Left ventricle myocardium inferior (tissue), 1 donor: ENCODE results near the gene KLHL29. TPM values are rescaled to one million over a fixed set of nuclear protein-coding genes. Genes with fewer than 3 reads are reported as not detected.

Source experiments
- DNase-seq: peaks from one replicate; pipeline ENCODE4 v3.0.0-alpha.2; 2020
- H3K27ac ChIP-seq: fragments of 200-600 bp; replicated peaks from 2 replicates; pipeline ENCODE4 v1.8.0; 2021
- H3K27me3 ChIP-seq: fragments of 200-600 bp; 2 replicates; pipeline ENCODE4 v1.8.0; 2021; ENCODE audit warnings: low read depth
- H3K36me3 ChIP-seq: fragments of 200-600 bp; 2 replicates; pipeline ENCODE4 v1.8.0; 2021
- H3K4me1 ChIP-seq: fragments of 200-600 bp; 2 replicates; pipeline ENCODE4 v1.8.0; 2021
- H3K4me3 ChIP-seq: fragments of 200-600 bp; 2 replicates; pipeline ENCODE4 v1.8.0; 2021; ENCODE audit warnings: mild to moderate bottlenecking, moderate library complexity
- H3K9me3 ChIP-seq: fragments of 200-600 bp; replicated peaks from 2 replicates; pipeline ENCODE4 v1.8.0; 2021
- intact Hi-C: fragments of 100-400 bp; cut with micrococcal nuclease; formaldehyde crosslinking; loops from one replicate; pipeline ENCODE4 v1.11.0; 2022
- total RNA-seq: library from RNA; stranded (reverse); fragmentation: NEBNext Ultra II Directional; extraction: Animal tissue kit (Norgen Biotek cat#: 25700); gene quantifications from one replicate; pipeline ENCODE4 v1.2.1, GENCODE V29; 2021
- TF ChIP-seq, protein P1 (sequence below): fragments of 200-600 bp; IDR thresholded peaks from 2 replicates; pipeline ENCODE4 v1.8.0; 2021; ENCODE audit warnings: antibody characterized with exemption, mild to moderate bottlenecking, borderline replicate concordance
- donor health status: DM: no; HTN: yes; CAD: no; lungs with severe emphysema.

The KLHL29 gene
- total RNA-seq, 1 donor from 2014 or later = 1.1 TPM

DNA sequence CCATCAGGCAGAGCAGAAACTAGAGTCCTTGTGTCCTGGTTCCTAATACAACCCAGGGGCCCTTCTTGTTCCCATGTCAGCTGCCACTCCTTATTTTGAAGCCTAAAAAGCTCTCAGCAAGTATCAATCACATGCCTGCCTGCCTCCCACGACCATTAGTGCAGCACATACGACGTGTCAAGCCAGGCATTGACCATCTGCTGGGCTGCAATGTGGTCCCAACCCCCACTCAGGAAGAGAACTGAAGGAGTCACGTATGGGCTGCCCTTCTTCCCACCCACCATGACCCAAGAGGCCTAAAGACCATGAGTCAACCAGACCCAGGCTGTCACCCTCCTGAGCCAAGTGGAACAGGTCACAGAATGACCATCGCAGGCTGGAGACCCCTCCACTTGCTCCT lies 98.8 kb downstream of the KLHL29 start:
- H3K4me1 ChIP-seq = peaks cover 3% of the 10 kb centered on the region
- intact Hi-C loops = no loop called here
- H3K27me3 ChIP-seq = peaks cover 59% of the 10 kb centered on the region
- no peak for DNase-seq
- TF ChIP-seq, protein P1, sequence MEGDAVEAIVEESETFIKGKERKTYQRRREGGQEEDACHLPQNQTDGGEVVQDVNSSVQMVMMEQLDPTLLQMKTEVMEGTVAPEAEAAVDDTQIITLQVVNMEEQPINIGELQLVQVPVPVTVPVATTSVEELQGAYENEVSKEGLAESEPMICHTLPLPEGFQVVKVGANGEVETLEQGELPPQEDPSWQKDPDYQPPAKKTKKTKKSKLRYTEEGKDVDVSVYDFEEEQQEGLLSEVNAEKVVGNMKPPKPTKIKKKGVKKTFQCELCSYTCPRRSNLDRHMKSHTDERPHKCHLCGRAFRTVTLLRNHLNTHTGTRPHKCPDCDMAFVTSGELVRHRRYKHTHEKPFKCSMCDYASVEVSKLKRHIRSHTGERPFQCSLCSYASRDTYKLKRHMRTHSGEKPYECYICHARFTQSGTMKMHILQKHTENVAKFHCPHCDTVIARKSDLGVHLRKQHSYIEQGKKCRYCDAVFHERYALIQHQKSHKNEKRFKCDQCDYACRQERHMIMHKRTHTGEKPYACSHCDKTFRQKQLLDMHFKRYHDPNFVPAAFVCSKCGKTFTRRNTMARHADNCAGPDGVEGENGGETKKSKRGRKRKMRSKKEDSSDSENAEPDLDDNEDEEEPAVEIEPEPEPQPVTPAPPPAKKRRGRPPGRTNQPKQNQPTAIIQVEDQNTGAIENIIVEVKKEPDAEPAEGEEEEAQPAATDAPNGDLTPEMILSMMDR = no peak
- H3K4me3 ChIP-seq = no peak overlapping the region
- no peaks in the 10 kb centered on the region for H3K36me3 ChIP-seq
- no peaks in the 10 kb centered on the region for H3K9me3 ChIP-seq
- H3K27ac ChIP-seq = no peak overlapping the region

DNA sequence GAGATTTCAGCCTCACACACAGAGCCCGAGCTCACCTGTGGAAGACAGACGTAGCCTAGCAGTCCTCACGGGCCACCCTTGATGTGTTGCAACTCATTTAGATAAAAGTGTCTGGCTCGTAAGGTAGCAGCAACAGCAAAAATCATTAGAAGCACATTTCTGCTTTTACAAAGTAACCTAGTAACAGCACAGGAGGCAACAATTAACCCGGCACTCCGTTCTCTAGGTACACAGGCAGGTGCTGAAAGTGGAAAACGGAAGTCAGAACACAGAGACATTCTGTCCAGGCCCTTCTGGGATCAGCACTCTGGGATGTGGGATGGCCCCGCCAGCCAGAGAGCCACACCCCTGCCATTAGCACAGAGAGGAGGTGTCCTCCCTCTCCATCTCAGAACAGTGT lies 99.3 kb downstream of the KLHL29 start:
- Histone ChIP-seq H3K27me3 (peaks cover 59% of the 10 kb centered on the region), H3K27ac (no peak overlapping the region), H3K36me3 (no peaks in the 10 kb centered on the region), H3K4me3 (no peak overlapping the region), H3K9me3 (no peaks in the 10 kb centered on the region), H3K4me1 (peaks cover 3% of the 10 kb centered on the region)
- TF ChIP-seq, protein P1 = no peak
- DNase-seq = no peak
- intact Hi-C loops = no loop called here

DNA sequence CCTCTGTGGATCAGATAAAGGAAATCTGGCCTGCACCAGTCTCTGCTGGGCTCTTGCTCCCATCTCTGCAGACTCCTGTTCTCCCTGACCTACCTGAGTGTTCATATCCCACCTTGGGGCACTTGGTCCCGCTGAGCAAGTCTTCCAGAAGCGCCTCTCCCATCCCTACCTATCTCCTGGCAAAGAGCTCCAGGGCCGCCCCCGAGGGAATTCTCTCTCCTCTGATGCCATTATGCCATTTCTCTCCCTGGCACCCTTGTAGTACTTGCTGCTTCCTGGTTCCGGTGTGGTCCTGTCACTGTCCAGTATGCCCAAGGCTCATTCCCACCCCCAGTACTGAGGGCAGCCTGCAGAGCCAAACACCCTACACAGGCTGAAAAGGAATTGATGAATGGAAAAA lies 99.8 kb downstream of the KLHL29 start:
- H3K9me3 ChIP-seq = no peaks in the 10 kb centered on the region
- H3K4me1 ChIP-seq = peaks cover 3% of the 10 kb centered on the region
- H3K4me3 ChIP-seq = no peak overlapping the region
- no peaks in the 10 kb centered on the region for H3K36me3 ChIP-seq
- intact Hi-C loops = no loop called here
- no peak for DNase-seq
- peaks cover 58% of the 10 kb centered on the region for H3K27me3 ChIP-seq
- TF ChIP-seq, protein P1 = no peak
- no peak overlapping the region for H3K27ac ChIP-seq

DNA sequence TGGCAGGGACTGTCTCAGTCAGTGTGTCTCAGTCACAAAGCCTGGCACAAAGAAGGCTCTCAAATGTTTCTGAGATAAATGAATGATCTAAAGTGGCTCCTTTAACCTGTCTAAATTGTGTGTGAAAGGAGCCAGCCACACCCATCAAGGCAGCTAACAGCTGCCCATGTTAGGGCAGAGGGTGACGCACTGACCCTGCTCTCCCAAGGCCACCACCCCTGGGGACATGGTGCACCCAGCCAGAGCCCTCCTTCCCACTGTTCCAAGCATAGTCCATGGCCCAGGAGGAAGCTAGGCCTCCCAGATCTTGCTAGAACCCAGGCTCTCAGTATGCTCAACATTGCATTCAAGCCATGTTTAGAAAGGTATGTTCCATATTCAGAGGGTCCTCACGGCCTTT lies 100.3 kb downstream of the KLHL29 start:
- TF ChIP-seq, protein P1 = no peak
- Histone ChIP-seq H3K27me3 (peaks cover 53% of the 10 kb centered on the region), H3K36me3 (no peaks in the 10 kb centered on the region), H3K27ac (no peak overlapping the region), H3K9me3 (no peaks in the 10 kb centered on the region), H3K4me3 (no peak overlapping the region), H3K4me1 (peaks cover 3% of the 10 kb centered on the region)
- no peak for DNase-seq
- intact Hi-C loops = no loop called here

DNA sequence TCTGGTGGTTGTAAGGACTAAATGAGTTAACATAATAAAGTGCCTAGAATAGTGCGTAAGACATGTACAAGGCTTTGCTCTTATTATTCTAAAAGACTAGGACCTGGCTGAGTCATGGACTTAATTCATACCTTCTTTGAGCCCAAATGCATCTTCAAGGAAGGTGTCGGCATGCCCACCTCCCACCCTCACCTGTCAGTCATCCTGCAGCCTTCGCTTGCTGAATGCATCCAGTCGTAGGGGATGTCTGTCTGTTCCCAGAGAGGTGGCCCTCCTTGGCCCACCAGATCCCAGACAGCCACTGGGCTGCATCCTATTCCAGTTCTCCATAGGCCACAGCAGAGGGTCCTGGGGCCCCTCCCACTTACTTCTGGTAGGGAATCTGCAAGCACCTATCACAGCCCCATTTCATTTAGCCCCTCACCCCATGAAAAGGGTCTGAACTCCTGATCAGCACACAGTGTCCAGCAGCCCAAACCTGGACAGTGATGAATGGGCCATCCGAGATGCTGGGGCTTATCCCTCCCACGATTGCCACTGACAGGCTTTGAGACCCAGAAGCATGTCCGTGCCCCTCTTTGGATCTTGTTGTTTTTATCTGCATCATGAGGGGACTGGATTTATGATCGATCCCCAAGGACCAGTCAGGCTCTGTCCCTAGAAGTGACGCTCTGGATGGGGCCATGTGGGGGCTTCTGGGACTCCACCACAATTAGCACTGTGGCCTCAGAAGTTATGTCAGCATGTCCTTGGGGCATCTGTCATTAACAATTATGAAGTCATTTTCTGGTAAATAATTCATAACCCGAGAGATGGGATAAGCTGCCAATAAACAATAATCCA lies 101.1 kb downstream of the KLHL29 start:
- intact Hi-C loops = no loop called here
- TF ChIP-seq, protein P1 = no peak
- no peak for DNase-seq
- H3K9me3 ChIP-seq = no peaks in the 10 kb centered on the region
- no peak overlapping the region for H3K27ac ChIP-seq
- H3K27me3 ChIP-seq = peaks cover 55% of the 10 kb centered on the region
- H3K4me3 ChIP-seq = no peak overlapping the region
- peaks cover 3% of the 10 kb centered on the region for H3K4me1 ChIP-seq
- H3K36me3 ChIP-seq = no peaks in the 10 kb centered on the region
